H1 (cell line): ENCODE results near the gene COL1A1. TPM values are rescaled to one million over a fixed set of nuclear protein-coding genes. Genes with fewer than 3 reads are reported as not detected.

Experiments
- CTCF ChIA-PET: fragments of 300-600 bp; sonication (Branson Sonifier 250); formaldehyde crosslinking; loops from one replicate; lab custom pipeline; 2021; ENCODE audit not compliant: partially characterized antibody; lab: Charles Lee
- POLR2A ChIA-PET: fragments of 300-600 bp; sonication (Branson Sonifier 250); formaldehyde crosslinking; loops from one replicate; lab custom pipeline; 2021; ENCODE audit warnings: inconsistent platforms; ENCODE audit not compliant: partially characterized antibody; lab: Charles Lee
- DNase-seq, 2 experiments: peaks; one replicate each; pipeline versions ENCODE4 v3.0.0 to v3.0.0-alpha.2; 2010 to 2022; ENCODE audit warnings: low spot score in 2 of 2, low read depth in 1 of 2, mixed read lengths in 1 of 2
- FAIRE-seq: peaks from 2 replicates; lab custom pipeline; 2011; peaks lifted over from hg19 to GRCh38; lab: Jason Lieb, UNC
- H2AFZ ChIP-seq: 2 replicates; pipeline ENCODE4 v1.8.1; 2012; ENCODE audit warnings: low read length, inconsistent platforms
- H2AK5ac ChIP-seq: 2 replicates; pipeline ENCODE4 v1.6.1; 2013; ENCODE audit warnings: low read depth, low read length
- H2BK120ac ChIP-seq: replicated peaks from 2 replicates; pipeline ENCODE3; 2013; ENCODE audit warnings: low read depth, low read length, inconsistent platforms
- H2BK12ac ChIP-seq: 2 replicates; pipeline ENCODE4 v1.6.1; 2013; ENCODE audit warnings: low read depth, low read length
- H2BK15ac ChIP-seq: 2 replicates; pipeline ENCODE4 v1.6.1; 2013; ENCODE audit warnings: low read length
- H2BK20ac ChIP-seq: 2 replicates; pipeline ENCODE4 v1.6.1; 2013; ENCODE audit warnings: low read length
- H2BK5ac ChIP-seq: 2 replicates; pipeline ENCODE4 v1.6.1; 2013; ENCODE audit warnings: low read depth, low read length
- H3K14ac ChIP-seq: 2 replicates; pipeline ENCODE4 v1.6.1; 2013; ENCODE audit warnings: inconsistent platforms; ENCODE audit not compliant: insufficient read length
- H3K18ac ChIP-seq: 2 replicates; pipeline ENCODE4 v1.6.1; 2013; ENCODE audit warnings: low read length; ENCODE audit errors: extremely low read depth
- H3K23ac ChIP-seq: 2 replicates; pipeline ENCODE4 v1.6.1; 2013; ENCODE audit warnings: inconsistent platforms; ENCODE audit not compliant: insufficient read length
- H3K23me2 ChIP-seq: 2 replicates; pipeline ENCODE4 v1.6.1; 2013; ENCODE audit warnings: low read depth, low read length
- H3K27ac ChIP-seq: 2 replicates; pipeline ENCODE4 v1.6.1; 2011; ENCODE audit warnings: low read depth, low read length, inconsistent platforms
- H3K27me3 ChIP-seq, 4 experiments: replicated peaks in 1 of 4; 1 replicate in 1 of 4; 2 replicates in 3 of 4; pipeline versions ENCODE4 v1.6.1 to v1.8.1; 2011 to 2013; ENCODE audit warnings: low read length in 3 of 4, mild to moderate bottlenecking in 3 of 4, inconsistent platforms in 2 of 4, mixed read lengths in 2 of 4, moderate library complexity in 1 of 4; ENCODE audit not compliant: control insufficient read depth in 3 of 4, insufficient read depth in 3 of 4; ENCODE audit errors: extremely low read depth in 1 of 4
- H3K36me3 ChIP-seq, 4 experiments: 2 replicates each; pipeline versions ENCODE4 v1.6.1 to v1.8.1; 2011 to 2013; ENCODE audit warnings: mild to moderate bottlenecking in 4 of 4, low read length in 3 of 4, moderate library complexity in 2 of 4, control low read depth in 1 of 4, inconsistent platforms in 1 of 4; ENCODE audit not compliant: insufficient read depth in 4 of 4, control insufficient read depth in 2 of 4
- H3K4ac ChIP-seq: replicated peaks from 2 replicates; pipeline ENCODE3; 2013; ENCODE audit warnings: low read length, low read depth, mixed read lengths, inconsistent platforms; ENCODE audit not compliant: insufficient read length
- H3K4me1 ChIP-seq, 4 experiments: replicated peaks in 1 of 4; 1 replicate in 1 of 4; 2 replicates in 3 of 4; pipeline versions ENCODE4 v1.6.1 to v1.8.1; 2011 to 2013; ENCODE audit warnings: low read length in 3 of 4, inconsistent platforms in 2 of 4, mixed read lengths in 1 of 4; ENCODE audit not compliant: insufficient read depth in 4 of 4, control insufficient read depth in 3 of 4
- H3K4me2 ChIP-seq, 2 experiments: 2 replicates each; pipeline versions ENCODE4 v1.6.1 to v1.8.1; 2011 to 2013; ENCODE audit warnings: low read depth in 2 of 2, low read length in 2 of 2, control low read depth in 1 of 2, inconsistent platforms in 1 of 2, mild to moderate bottlenecking in 1 of 2; ENCODE audit not compliant: insufficient read depth in 1 of 2
- H3K4me3 ChIP-seq, 4 experiments: fragments of 200-600, 300-600 bp in 1 of 4; sonication (generic), shearing (Covaris generic), sonication (Bioruptor Twin) in 1 of 4; 2 replicates each; pipeline versions ENCODE4 v1.5.1 to v1.8.1; 2011 to 2016; ENCODE audit warnings: low read length in 4 of 4, low read depth in 3 of 4, control low read depth in 2 of 4, inconsistent platforms in 2 of 4, mild to moderate bottlenecking in 2 of 4, mixed read lengths in 1 of 4, moderate library complexity in 1 of 4; ENCODE audit not compliant: insufficient read depth in 2 of 4; ENCODE audit errors: extremely low read depth in 1 of 4
- H3K56ac ChIP-seq: replicated peaks from 2 replicates; pipeline ENCODE3; 2013; ENCODE audit warnings: low read depth, mild to moderate bottlenecking, mixed read lengths, low read length, inconsistent platforms; ENCODE audit not compliant: insufficient read length
- H3K79me1 ChIP-seq: 2 replicates; pipeline ENCODE4 v1.6.1; 2013; ENCODE audit warnings: low read depth, low read length, control low read depth
- H3K79me2 ChIP-seq, 2 experiments: 2 replicates each; pipeline versions ENCODE4 v1.6.1 to v1.8.1; 2012 to 2013; ENCODE audit warnings: low read length in 2 of 2, mild to moderate bottlenecking in 2 of 2, inconsistent platforms in 1 of 2; ENCODE audit not compliant: insufficient read depth in 2 of 2, control insufficient read depth in 1 of 2
- H3K9ac ChIP-seq, 4 experiments: replicated peaks in 1 of 4; 1 replicate in 1 of 4; 2 replicates in 3 of 4; pipeline versions ENCODE4 v1.6.1 to v1.8.1; 2011 to 2013; ENCODE audit warnings: low read depth in 3 of 4, low read length in 3 of 4, control low read depth in 2 of 4, mild to moderate bottlenecking in 2 of 4, moderate library complexity in 2 of 4, inconsistent platforms in 1 of 4; ENCODE audit errors: extremely low read depth in 1 of 4
- H3K9me3 ChIP-seq, 2 experiments: 2 replicates each; pipeline versions ENCODE4 v1.6.1 to v1.8.1; 2012 to 2013; ENCODE audit warnings: mild to moderate bottlenecking in 2 of 2, moderate library complexity in 2 of 2, control low read depth in 1 of 2, inconsistent platforms in 1 of 2, low read depth in 1 of 2, low read length in 1 of 2, mixed read lengths in 1 of 2; ENCODE audit not compliant: insufficient read depth in 2 of 2
- H4K20me1 ChIP-seq, 2 experiments: replicated peaks in 1 of 2; 2 replicates each; pipeline versions ENCODE3 to v1.8.1; 2011 to 2013; ENCODE audit warnings: inconsistent platforms in 2 of 2, low read length in 2 of 2, mild to moderate bottlenecking in 1 of 2; ENCODE audit not compliant: insufficient read depth in 2 of 2, control insufficient read depth in 1 of 2
- H4K5ac ChIP-seq: 2 replicates; pipeline ENCODE4 v1.6.1; 2013; ENCODE audit warnings: low read length, low read depth, mixed read lengths, inconsistent platforms; ENCODE audit not compliant: insufficient read length
- H4K8ac ChIP-seq: 2 replicates; pipeline ENCODE4 v1.8.0; 2013; ENCODE audit warnings: mild to moderate bottlenecking, moderate library complexity, low read length, inconsistent platforms; ENCODE audit not compliant: insufficient read depth; ENCODE audit errors: extremely low read depth
- H4K91ac ChIP-seq: replicated peaks from 2 replicates; pipeline ENCODE3; 2013; ENCODE audit warnings: low read length, mixed read lengths, inconsistent platforms; ENCODE audit not compliant: insufficient read length
- CREB1 ChIP-seq: IDR thresholded peaks from 2 replicates; pipeline ENCODE4 v1.6.1; 2012; ENCODE audit warnings: inconsistent platforms
- GTF2F1 ChIP-seq: IDR thresholded peaks from 2 replicates; pipeline ENCODE4 v1.6.1; 2012; ENCODE audit warnings: low read depth, low read length, improper control_type of control experiment, borderline replicate concordance
- JUND ChIP-seq: IDR thresholded peaks from 2 replicates; pipeline ENCODE4 v1.6.1; 2011; ENCODE audit warnings: mild to moderate bottlenecking, improper control_type of control experiment, low read length
- SIRT6 ChIP-seq: IDR thresholded peaks from one replicate; pipeline ENCODE4 v1.7.1; 2012; ENCODE audit warnings: low read length, inconsistent platforms
- TAF1 ChIP-seq: IDR thresholded peaks from 2 replicates; pipeline ENCODE4 v1.6.1; 2011; ENCODE audit warnings: mild to moderate bottlenecking, low read depth, low read length
- TCF12 ChIP-seq: IDR thresholded peaks from 2 replicates; pipeline ENCODE4 v1.6.1; 2011; ENCODE audit warnings: low read depth, mild to moderate bottlenecking, low read length
- WGBS, 2 experiments: shearing (Covaris generic) in 1 of 2; methylation state at CpG; one replicate each; pipeline versions ENCODE4 v1.1.6 to v1.1.7; 2013 to 2015; ENCODE audit warnings: low lambda C conversion rate in 2 of 2, mixed read lengths in 2 of 2, inconsistent platforms in 1 of 2, low coverage in 1 of 2, missing lambda C conversion rate in 1 of 2; ENCODE audit not compliant: insufficient replicate concordance in 2 of 2, insufficient coverage in 1 of 2, insufficient read length in 1 of 2; ENCODE audit errors: extremely low coverage in 1 of 2, missing lambda C conversion rate in 1 of 2; 5-methylcytosine and 5-hydroxymethylcytosine counted together
- polyA plus RNA-seq, 7 experiments: library from polyadenylated mRNA; depleted of rRNA in 3 of 7; stranded (reverse) in 5 of 7; unstranded in 2 of 7; fragments of >200 nt in 5 of 7; fragments of 200-250 nt in 2 of 7; gene quantifications; 1 replicate in 5 of 7; 2 replicates in 1 of 7; 4 replicates in 1 of 7; pipeline versions ENCODE4 v1.2.1 to v1.2.3, GENCODE V29; 2011 to 2013; ENCODE audit warnings: missing spikeins in 2 of 7, mixed read lengths in 2 of 7
- total RNA-seq: library from RNA; stranded (reverse); fragmentation: NEBNext Ultra II Directional; extraction: Animal tissue kit (Norgen Biotek cat#: 25700); gene quantifications from 2 replicates; pipeline ENCODE4 v1.2.1, GENCODE V29; 2021

Gene COL1A1
- total and polyA plus RNA-seq, 2 of the 8 experiments (the other 6 are each of a cell fraction or from before 2014, with no cell fraction given) = 14.1 to 80.4 TPM

GRCh38 chr17:50189550-50190292 is 11.7 kb downstream of the COL1A1 start:
- FAIRE-seq (no peak), DNase-seq (no peak)
- Histone ChIP-seq H3K4me2 (no peak overlapping the region), H2AFZ (no peak overlapping the region), H2BK5ac (no peak overlapping the region), H3K4me1 (peaks cover 0 to 2% (median under 1%) of the 10 kb centered on the region in 4 experiments; a peak in 4 of 7 replicates), H2AK5ac (no peak overlapping the region), H2BK12ac (no peak overlapping the region), H3K36me3 (peaks cover 5 to 76% (median 36%) of the 10 kb centered on the region in 4 experiments; a peak in 7 of 8 replicates), H4K5ac (no peak overlapping the region), H3K23ac (no peak overlapping the region), H3K27me3 (no peaks in the 10 kb centered on the region), H2BK120ac (no peak overlapping the region), H3K23me2 (no peaks in the 10 kb centered on the region), H3K79me1 (no peaks in the 10 kb centered on the region), H2BK20ac (no peak overlapping the region), H3K9me3 (no peaks in the 10 kb centered on the region), H3K4ac (no peak overlapping the region), H4K8ac (no peak overlapping the region), H3K56ac (no peak overlapping the region), H3K14ac (no peak overlapping the region), H4K91ac (no peak overlapping the region), H3K27ac (no peak overlapping the region), H3K9ac (no peak overlapping the region), H3K4me3 (no peak overlapping the region), H3K79me2 (no peaks in the 10 kb centered on the region), H4K20me1 (peaks cover 1 to 4% of the 10 kb centered on the region in 2 experiments), H3K18ac (no peak overlapping the region), H2BK15ac (no peak overlapping the region)
- 88% methylated on average over 16 of the region's 20 CpGs; no CpG with 5 or more reads in 1 of the 2 experiments for WGBS, 2 experiments
- TF ChIP-seq TAF1 = no peak
- no peak for TF ChIP-seq TCF12
- TF ChIP-seq GTF2F1 = no peak
- TF ChIP-seq SIRT6 = no peak
- TF ChIP-seq JUND = no peak
- TF ChIP-seq CREB1 = no peak
- ChIA-PET CTCF (interaction anchor here (0.7 to 1.7 kb wide), 4 partner anchors 12 to 24 kb away, joined by 4 to 7 read pairs (median 6); partner anchors contain the start of gene SGCA), POLR2A (interaction anchor here (1.0 kb wide), 1 partner anchor 11 kb away, joined by 4 read pairs; no protein-coding TSS in a partner anchor)
